ENCODE results near the gene CPZ.

DNA sequence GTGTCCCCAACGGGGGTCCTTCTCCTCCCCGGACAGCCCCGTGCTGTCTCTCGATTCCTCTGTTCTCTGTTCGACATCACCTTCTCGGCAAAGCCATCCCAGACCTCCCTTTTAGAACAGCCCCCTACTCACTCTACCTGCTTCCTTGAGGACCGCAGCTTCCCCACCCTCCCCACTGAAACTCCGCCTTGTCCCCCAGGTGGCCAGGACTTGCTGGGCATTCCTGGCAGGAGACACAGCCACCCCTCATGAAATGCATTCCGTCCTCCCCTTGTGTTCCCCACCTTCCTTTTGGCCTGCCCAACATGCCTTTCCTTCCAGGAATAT lies 47.2 kb upstream of the CPZ start:
- TF ChIP-seq, protein P1, sequence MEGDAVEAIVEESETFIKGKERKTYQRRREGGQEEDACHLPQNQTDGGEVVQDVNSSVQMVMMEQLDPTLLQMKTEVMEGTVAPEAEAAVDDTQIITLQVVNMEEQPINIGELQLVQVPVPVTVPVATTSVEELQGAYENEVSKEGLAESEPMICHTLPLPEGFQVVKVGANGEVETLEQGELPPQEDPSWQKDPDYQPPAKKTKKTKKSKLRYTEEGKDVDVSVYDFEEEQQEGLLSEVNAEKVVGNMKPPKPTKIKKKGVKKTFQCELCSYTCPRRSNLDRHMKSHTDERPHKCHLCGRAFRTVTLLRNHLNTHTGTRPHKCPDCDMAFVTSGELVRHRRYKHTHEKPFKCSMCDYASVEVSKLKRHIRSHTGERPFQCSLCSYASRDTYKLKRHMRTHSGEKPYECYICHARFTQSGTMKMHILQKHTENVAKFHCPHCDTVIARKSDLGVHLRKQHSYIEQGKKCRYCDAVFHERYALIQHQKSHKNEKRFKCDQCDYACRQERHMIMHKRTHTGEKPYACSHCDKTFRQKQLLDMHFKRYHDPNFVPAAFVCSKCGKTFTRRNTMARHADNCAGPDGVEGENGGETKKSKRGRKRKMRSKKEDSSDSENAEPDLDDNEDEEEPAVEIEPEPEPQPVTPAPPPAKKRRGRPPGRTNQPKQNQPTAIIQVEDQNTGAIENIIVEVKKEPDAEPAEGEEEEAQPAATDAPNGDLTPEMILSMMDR (conservative IDR thresholded peaks at IDR 0.05; ENCODE audit: low read depth, low read length) = no peak
- TF ChIP-seq RAD21 (IDR thresholded peaks at IDR 0.05; ENCODE audit: low read length) (no peak), MAFK (IDR thresholded peaks at IDR 0.05; ENCODE audit: low read depth, low read length) (no peak)
